Stimulated activated CD4-positive, alpha-beta T cell treated with anti-CD3 and anti-CD28 coated beads, Interleukin-4, amount 100 ng/mL, for 24 hours (primary cell): ENCODE results near the gene GFRA1.
"Not testable (repeated sequence)": the region's sequence is repeated elsewhere in the genome, so short reads cannot be mapped to it uniquely, and the experiment has no call there.

Source experiments
- DNase-seq: peaks from one replicate; pipeline ENCODE4 v3.0.0-alpha.2; 2020

GFRA1 gene

GRCh38 chr10:116195039-116195438 lies 78.0 kb downstream of the GFRA1 start:
- no peak for DNase-seq

DNA sequence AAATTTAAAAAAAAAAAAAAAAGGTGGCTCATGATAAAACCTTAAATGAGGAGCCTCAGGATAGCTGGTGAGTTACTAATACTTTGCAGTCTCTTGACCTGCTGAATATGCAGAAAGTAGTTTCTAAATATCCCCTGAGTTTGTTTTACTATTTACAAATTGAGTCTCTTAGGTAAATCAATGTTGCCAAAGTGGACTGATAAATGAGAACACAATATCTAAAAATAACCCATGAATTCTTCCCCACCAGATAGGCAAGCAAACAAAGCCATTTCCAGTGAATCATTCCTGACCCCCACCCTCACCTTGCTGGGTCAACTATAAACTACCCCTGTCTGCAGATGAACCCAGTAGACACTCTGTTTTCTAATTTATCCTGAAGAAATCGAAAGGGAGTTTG lies 78.9 kb downstream of the GFRA1 start:
- no peak for DNase-seq

GRCh38 chr10:116190883-116191282 lies 82.1 kb downstream of the GFRA1 start:
- DNase-seq = no peak

GRCh38 chr10:116186273-116186672 lies 86.7 kb downstream of the GFRA1 start:
- no peak for DNase-seq

DNA sequence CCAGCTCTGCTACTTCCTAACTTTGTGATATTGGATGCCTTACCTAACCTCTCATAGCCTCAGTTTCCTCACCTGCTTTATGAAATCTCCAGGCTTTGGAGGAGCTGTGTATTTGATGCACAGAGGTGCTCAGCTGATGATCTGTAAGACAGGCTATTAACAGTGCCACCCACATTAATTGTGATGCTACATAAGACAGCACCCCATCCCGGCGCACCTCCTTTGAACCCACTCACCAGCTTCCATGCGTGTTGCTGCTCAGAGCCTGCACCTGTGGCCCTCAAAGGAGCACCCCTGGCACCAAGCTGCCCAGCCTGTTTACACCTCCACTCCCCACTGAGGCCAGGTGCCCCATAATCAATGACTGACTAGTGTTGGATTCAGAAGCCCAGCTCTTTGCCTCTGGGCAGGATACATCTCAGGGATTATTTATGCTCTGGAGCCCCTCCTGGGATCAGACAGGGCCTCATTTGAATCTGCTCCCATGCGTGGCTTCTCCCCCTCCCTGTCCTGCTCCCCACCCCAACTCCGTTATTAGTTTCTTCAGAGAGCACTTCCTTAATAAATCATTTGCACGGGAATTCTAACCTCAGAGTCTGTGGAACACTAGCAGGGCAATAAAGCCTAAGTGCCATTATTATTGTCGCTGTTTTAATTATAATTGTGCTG lies 87.7 kb downstream of the GFRA1 start:
- DNase-seq = no peak

DNA sequence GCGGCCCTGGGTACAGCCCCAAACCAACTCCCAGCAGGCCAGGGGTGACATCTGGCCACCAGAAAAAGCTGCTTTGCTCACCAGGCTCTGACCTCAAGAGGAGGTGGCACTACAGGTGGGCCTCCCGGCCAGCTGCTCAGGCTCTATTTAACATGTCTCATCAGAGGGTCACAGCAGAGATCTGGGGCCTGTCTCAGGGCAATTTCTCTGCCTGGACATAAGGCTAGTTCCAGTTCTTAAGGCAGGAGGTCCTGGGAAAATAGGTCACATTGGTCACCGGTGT lies 88.6 kb downstream of the GFRA1 start:
- DNase-seq = no peak

- DNase-seq = no peak
These were observed 89.1 kb downstream of the GFRA1 start for GRCh38 chr10:116183733-116184511.

DNA sequence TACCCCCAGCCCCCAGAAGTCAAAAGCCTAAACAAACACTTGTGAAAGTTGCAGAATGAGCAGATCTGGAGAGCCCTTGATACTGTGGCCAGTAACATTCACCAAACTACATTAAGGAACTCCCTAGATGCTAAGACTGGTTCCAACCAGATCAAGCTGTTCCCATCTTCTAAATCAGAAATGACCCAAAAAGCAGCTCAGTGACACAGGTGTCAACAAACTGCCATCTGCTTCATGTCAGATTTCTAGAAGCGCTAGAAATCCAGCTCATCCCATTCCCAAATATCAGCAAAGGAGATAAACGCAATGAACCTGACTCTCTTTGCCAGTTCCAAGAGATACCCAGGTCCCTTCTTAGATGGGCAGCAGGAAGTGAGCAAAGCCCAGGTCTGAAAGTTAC lies 90.6 kb downstream of the GFRA1 start:
- no peak for DNase-seq

GRCh38 chr10:116178086-116178605 lies 94.9 kb downstream of the GFRA1 start:
- no peak for DNase-seq

- no peak for DNase-seq
These were observed 97.8 kb downstream of the GFRA1 start for GRCh38 chr10:116175231-116175630.

GRCh38 chr10:116171505-116171904 lies 101.5 kb downstream of the GFRA1 start:
- no peak for DNase-seq

GRCh38 chr10:116170815-116171250 lies 102.2 kb downstream of the GFRA1 start:
- no peak for DNase-seq

DNA sequence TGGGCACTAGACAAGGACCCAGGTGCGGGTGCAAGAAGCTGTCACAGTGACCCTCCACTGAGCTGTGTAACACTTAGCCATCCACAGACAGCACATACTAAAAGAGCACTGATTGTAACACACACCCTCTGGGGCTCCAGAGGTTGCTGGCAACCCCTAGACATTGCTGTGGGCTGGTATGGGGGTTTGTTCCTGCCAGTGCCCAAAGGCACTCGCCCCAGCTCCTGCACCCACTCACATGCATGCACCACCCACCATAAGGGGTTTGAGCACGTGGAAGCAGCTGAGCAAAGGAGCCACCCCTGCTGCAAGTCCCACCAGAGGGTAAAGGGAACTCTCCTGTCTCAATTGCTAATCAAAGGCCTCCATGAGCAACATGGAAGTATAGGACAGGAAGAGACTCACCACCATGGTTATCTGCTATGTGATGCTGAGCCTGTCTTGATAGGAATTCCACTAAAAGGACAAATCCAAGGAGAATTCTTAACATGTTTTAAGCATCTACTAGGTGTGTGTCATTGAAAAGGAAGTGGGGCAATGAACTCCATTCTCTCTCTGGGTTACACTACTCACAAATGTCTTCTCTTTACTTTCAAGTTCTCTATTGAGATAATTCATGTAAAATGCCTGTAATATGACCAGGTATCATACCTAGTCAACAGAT lies 103.1 kb downstream of the GFRA1 start:
- no peak for DNase-seq

- DNase-seq = no peak
These were observed 104.3 kb downstream of the GFRA1 start for GRCh38 chr10:116168745-116169144.

DNA sequence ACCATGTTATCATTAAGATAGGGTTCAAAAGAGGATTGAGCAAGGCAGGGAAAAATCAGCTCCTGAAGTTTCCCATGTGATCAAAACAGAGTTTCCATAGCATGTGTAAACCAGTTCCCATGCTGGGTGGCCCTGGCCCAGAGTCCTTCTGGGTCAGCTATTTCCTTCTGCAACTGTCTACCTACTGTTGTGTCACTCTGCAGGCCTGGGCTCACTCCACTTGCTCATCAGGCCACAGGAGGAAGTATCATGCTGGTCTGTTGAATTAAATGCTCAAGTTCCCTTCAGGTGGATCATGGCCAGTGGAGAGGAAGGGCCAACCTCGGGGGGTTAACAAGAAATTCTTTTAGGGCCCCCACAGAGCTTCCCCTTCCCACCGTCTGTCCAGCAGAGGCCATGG lies 104.7 kb downstream of the GFRA1 start:
- no peak for DNase-seq

- DNase-seq = not testable (repeated sequence)
These were observed 107.1 kb downstream of the GFRA1 start for GRCh38 chr10:116165941-116166340.

DNA sequence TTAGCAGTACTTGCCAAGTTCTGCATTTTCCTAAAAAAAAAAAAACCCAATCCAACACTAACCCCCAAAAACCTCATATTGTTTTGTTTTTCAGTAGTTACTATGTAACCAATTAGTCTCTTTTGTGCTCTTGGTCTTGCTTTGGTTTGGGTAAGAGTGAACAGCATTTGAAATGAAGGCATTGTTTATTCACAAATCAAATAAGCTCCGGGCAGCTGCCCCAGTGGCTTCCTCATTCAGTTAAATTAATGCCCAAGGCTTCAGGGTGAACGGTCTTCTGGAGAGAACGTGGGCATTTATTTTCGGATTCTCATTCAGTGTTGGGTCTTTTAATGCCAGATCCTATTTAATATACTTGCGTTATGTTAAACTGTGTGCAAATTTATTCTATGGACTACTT lies 108.7 kb downstream of the GFRA1 start:
- DNase-seq = no peak

GRCh38 chr10:116163333-116164131 lies 109.5 kb downstream of the GFRA1 start:
- DNase-seq = no peak

DNA sequence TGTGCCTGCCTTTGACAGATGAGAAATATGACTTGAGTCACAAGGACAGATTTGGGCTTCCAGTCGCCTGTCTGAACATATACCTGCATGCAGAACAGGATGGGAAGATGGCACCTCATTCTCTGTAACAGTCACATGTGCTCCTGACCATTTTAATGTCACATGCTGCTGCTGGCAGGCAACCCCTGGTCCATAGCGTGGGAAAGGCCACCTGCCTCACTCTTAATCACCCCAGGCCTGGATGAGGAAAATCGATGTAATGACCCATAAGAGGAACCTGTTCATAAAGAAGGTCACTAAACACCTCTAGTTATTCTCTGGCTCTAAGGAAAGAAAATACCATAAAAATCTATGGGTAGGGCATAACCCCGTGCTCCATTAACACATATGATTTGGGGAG lies 110.2 kb downstream of the GFRA1 start:
- DNase-seq = no peak

DNA sequence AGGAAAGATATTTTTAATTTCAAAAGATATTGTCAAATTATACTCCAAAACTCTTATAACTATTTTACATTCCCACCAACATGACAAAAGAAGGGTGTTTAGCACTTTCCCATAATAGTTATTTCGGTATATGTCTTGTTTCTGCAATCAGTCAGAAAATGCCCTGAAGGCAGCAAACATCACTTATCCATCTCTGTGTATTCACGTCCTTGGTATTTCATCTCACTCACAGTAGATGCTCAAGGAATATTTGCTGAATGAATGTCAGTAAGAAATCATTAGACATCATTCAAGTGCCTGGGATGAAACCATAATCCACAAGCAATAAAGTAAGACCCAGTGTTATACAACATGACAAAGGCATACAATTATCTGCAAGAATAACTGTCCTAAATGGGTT lies 112.7 kb downstream of the GFRA1 start:
- DNase-seq = no peak

GRCh38 chr10:116159197-116159596 lies 113.8 kb downstream of the GFRA1 start:
- DNase-seq = no peak

- no peak for DNase-seq
These were observed 115.0 kb downstream of the GFRA1 start for GRCh38 chr10:116158036-116158435.

DNA sequence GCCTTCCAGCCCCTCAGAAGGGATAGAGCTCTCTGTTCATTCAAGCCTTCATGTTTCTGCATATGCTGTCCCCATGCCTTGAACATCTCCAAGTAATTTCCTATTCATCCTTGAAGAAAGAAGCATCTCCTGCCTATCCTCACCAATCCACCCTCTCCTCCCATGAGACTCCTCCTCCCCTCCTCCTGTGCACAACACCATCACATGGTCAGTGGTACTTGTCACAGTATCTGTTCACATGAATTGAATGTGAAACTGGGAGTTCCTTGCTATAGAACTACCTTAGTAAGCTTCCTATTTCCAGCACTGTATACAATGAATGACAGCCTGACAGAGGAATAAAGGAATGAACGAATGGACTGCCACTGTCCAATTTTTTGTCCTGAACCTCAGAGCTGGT lies 115.5 kb downstream of the GFRA1 start:
- no peak for DNase-seq
